PC-9 (cell line): ENCODE data around the gene C1orf141. TPM values are rescaled to one million over a fixed set of nuclear protein-coding genes. Genes with fewer than 3 reads are reported as not detected.

Source experiments
- BruUV-seq: library from RNA; stranded (reverse); fragments of 400-500 nt; replicated peaks from 2 replicates; lab custom pipeline; 2021; lab: Mats Ljungman, UMichigan
- CTCF ChIA-PET: fragments of 300-600 bp; sonication (Branson Sonifier 250); formaldehyde crosslinking; loops from one replicate; lab custom pipeline; 2022; ENCODE audit warnings: antibody characterized with exemption; lab: Charles Lee
- POLR2A ChIA-PET: fragments of 300-600 bp; sonication (Branson Sonifier 250); formaldehyde crosslinking; loops from one replicate; lab custom pipeline; 2022; ENCODE audit warnings: antibody characterized with exemption; ENCODE audit not compliant: unreplicated experiment; lab: Charles Lee
- DNase-seq, 2 experiments: peaks; one replicate each; pipeline versions ENCODE4 v3.0.0 to v3.0.0-alpha.2; 2015 to 2022; ENCODE audit warnings: mixed read lengths in 1 of 2
- H2AFZ ChIP-seq: fragments of 200-600 bp; sonication (generic); 2 replicates; pipeline ENCODE4 v1.8.1; 2017; ENCODE audit warnings: antibody characterized with exemption
- H3F3A ChIP-seq: fragments of 200-600 bp; sonication (generic); 2 replicates; pipeline ENCODE4 v1.8.1; 2017; ENCODE audit warnings: antibody characterized with exemption, mild to moderate bottlenecking, low read depth; ENCODE audit not compliant: insufficient read depth
- H3K27ac ChIP-seq: fragments of 200-600 bp; sonication (generic); 2 replicates; pipeline ENCODE4 v1.6.1; 2016; ENCODE audit warnings: mixed run types
- H3K27me3 ChIP-seq: fragments of 200-600 bp; sonication (generic); 2 replicates; pipeline ENCODE4 v1.6.1; 2016; ENCODE audit warnings: low read depth, mixed run types; ENCODE audit not compliant: insufficient read depth
- H3K36me3 ChIP-seq: fragments of 200-600 bp; sonication (generic); 2 replicates; pipeline ENCODE4 v1.6.1; 2016; ENCODE audit warnings: low read depth, mixed run types
- H3K4me1 ChIP-seq: fragments of 200-600 bp; sonication (generic); replicated peaks from 2 replicates; pipeline ENCODE4 v1.6.1; 2016; ENCODE audit warnings: mixed run types; ENCODE audit not compliant: insufficient read depth
- H3K4me2 ChIP-seq: fragments of 200-600 bp; sonication (generic); 2 replicates; pipeline ENCODE4 v1.6.1; 2017; ENCODE audit warnings: mixed run types
- H3K4me3 ChIP-seq: fragments of 200-600 bp; sonication (generic); 2 replicates; pipeline ENCODE4 v1.6.1; 2016; ENCODE audit warnings: mixed run types
- H3K79me2 ChIP-seq: fragments of 200-600 bp; sonication (generic); 2 replicates; pipeline ENCODE4 v1.6.1; 2017; ENCODE audit warnings: low read depth, mixed run types
- H3K9me2 ChIP-seq: fragments of 200-600 bp; sonication (generic); 2 replicates; pipeline ENCODE4 v1.8.1; 2017; ENCODE audit warnings: mild to moderate bottlenecking; ENCODE audit not compliant: insufficient read depth
- H3K9me3 ChIP-seq: fragments of 200-600 bp; sonication (generic); 2 replicates; pipeline ENCODE4 v1.8.1; 2016; ENCODE audit warnings: low read depth; ENCODE audit not compliant: insufficient read depth
- H4K20me1 ChIP-seq: fragments of 200-600 bp; sonication (generic); 2 replicates; pipeline ENCODE4 v1.8.1; 2017; ENCODE audit not compliant: insufficient read depth
- EZH2 ChIP-seq: fragments of 200-600 bp; sonication (generic); IDR thresholded peaks from 2 replicates; pipeline ENCODE4 v1.8.0; 2017; ENCODE audit warnings: antibody characterized with exemption, low read depth
- intact Hi-C: fragments of 100-400 bp; cut with micrococcal nuclease; formaldehyde crosslinking; loops from one replicate; pipeline ENCODE4 v1.10.0; 2022; ENCODE audit not compliant: unreplicated experiment
- total RNA-seq: library from RNA; stranded (reverse); gene quantifications from 2 replicates; pipeline ENCODE4 v1.2.3, GENCODE V29; 2021
- TF ChIP-seq, protein P1 (sequence below): fragments of 200-600 bp; sonication (generic); conservative IDR thresholded peaks from 2 replicates; pipeline ENCODE4 v1.6.1; 2017; ENCODE audit warnings: mixed run types, antibody characterized with exemption, mild to moderate bottlenecking, moderate library complexity

The C1orf141 gene
- total RNA-seq, 1 experiment from 2014 or later, result not detected

GRCh38 chr1:67062412-67062811 lies 72.4 kb downstream of the C1orf141 start:
- no peak for TF ChIP-seq EZH2
- TF ChIP-seq, protein P1, sequence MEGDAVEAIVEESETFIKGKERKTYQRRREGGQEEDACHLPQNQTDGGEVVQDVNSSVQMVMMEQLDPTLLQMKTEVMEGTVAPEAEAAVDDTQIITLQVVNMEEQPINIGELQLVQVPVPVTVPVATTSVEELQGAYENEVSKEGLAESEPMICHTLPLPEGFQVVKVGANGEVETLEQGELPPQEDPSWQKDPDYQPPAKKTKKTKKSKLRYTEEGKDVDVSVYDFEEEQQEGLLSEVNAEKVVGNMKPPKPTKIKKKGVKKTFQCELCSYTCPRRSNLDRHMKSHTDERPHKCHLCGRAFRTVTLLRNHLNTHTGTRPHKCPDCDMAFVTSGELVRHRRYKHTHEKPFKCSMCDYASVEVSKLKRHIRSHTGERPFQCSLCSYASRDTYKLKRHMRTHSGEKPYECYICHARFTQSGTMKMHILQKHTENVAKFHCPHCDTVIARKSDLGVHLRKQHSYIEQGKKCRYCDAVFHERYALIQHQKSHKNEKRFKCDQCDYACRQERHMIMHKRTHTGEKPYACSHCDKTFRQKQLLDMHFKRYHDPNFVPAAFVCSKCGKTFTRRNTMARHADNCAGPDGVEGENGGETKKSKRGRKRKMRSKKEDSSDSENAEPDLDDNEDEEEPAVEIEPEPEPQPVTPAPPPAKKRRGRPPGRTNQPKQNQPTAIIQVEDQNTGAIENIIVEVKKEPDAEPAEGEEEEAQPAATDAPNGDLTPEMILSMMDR, result no peak
- intact Hi-C loops, result no loop called here
- Histone ChIP-seq H3K9me3 (no peaks in the 10 kb centered on the region), H3K4me3 (no peak overlapping the region), H3K79me2 (no peaks in the 10 kb centered on the region), H3F3A (peaks cover 4% of the 10 kb centered on the region), H4K20me1 (no peaks in the 10 kb centered on the region), H3K27me3 (no peaks in the 10 kb centered on the region), H3K4me2 (no peak overlapping the region), H3K27ac (no peak overlapping the region), H2AFZ (no peak overlapping the region), H3K4me1 (peaks cover 12% of the 10 kb centered on the region), H3K36me3 (no peaks in the 10 kb centered on the region), H3K9me2 (no peaks in the 10 kb centered on the region)
- DNase-seq, result no peak
- no TSS peak for BruUV-seq
- CTCF ChIA-PET, result no interaction called here
- POLR2A ChIA-PET, result interaction anchor here (0.6 kb wide), 1 partner anchor 12 kb away, joined by 10 read pairs; no protein-coding TSS in a partner anchor

GRCh38 chr1:67061266-67061665 lies 73.5 kb downstream of the C1orf141 start:
- POLR2A ChIA-PET, result no interaction called here
- TF ChIP-seq, protein P1, result no peak
- no peak for TF ChIP-seq EZH2
- peaks cover 12% of the 10 kb centered on the region for H3K4me1 ChIP-seq
- H3K36me3 ChIP-seq, result no peaks in the 10 kb centered on the region
- H3K9me2 ChIP-seq, result no peaks in the 10 kb centered on the region
- no peak overlapping the region for H3K27ac ChIP-seq
- peak overlapping the region; percentile 27; the same call in 1 of the 2 replicates for H3K4me2 ChIP-seq
- intact Hi-C loops, result no loop called here
- H3K9me3 ChIP-seq, result no peaks in the 10 kb centered on the region
- no peak overlapping the region for H3K4me3 ChIP-seq
- no peak for DNase-seq
- no peaks in the 10 kb centered on the region for H4K20me1 ChIP-seq
- peaks cover 4% of the 10 kb centered on the region for H3F3A ChIP-seq
- BruUV-seq, result no TSS peak
- H3K27me3 ChIP-seq, result no peaks in the 10 kb centered on the region
- no peak overlapping the region for H2AFZ ChIP-seq
- CTCF ChIA-PET, result no interaction called here
- no peaks in the 10 kb centered on the region for H3K79me2 ChIP-seq

DNA sequence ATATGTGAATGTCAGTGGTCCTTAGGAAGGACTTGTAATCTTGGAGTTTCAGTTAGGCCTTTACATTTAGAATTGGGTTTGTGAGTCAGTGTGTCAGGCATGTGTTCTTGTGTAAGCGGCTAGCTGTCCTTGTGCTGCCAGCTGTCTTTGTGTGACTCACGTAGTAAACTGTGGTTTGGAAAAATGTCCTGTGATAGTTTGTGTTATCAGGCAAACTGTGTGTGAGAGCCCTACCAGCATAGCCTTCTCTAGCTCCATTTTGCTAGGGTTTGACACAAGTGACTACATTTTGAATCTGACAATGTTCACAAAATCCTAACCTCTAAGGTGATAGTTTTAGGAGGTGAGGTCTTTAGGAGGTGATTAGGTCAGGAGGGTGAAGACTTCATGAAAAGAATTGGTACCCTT lies 74.0 kb downstream of the C1orf141 start:
- intact Hi-C loops, result no loop called here
- Histone ChIP-seq H2AFZ (no peak overlapping the region), H3K4me2 (peak overlapping the region; percentile 27), H3K36me3 (no peaks in the 10 kb centered on the region), H3K4me1 (peaks cover 12% of the 10 kb centered on the region), H3F3A (peaks cover 4% of the 10 kb centered on the region), H3K79me2 (no peaks in the 10 kb centered on the region), H3K4me3 (no peak overlapping the region), H4K20me1 (no peaks in the 10 kb centered on the region), H3K27ac (no peak overlapping the region), H3K27me3 (no peaks in the 10 kb centered on the region), H3K9me2 (no peaks in the 10 kb centered on the region), H3K9me3 (no peaks in the 10 kb centered on the region)
- POLR2A ChIA-PET, result no interaction called here
- CTCF ChIA-PET, result no interaction called here
- no peak for TF ChIP-seq EZH2
- TF ChIP-seq, protein P1, result no peak
- no TSS peak for BruUV-seq
- DNase-seq, result peak; percentile 37 to 91
